ENCODE results near the gene TBXT. TPM values are rescaled to one million over a fixed set of nuclear protein-coding genes. Genes with fewer than 3 reads are reported as not detected.
"Not testable (repeated sequence)": the region's sequence is repeated elsewhere in the genome, so short reads cannot be mapped to it uniquely, and the experiment has no call there.

TBXT gene
- total RNA-seq, result not detected in 2 replicates

DNA sequence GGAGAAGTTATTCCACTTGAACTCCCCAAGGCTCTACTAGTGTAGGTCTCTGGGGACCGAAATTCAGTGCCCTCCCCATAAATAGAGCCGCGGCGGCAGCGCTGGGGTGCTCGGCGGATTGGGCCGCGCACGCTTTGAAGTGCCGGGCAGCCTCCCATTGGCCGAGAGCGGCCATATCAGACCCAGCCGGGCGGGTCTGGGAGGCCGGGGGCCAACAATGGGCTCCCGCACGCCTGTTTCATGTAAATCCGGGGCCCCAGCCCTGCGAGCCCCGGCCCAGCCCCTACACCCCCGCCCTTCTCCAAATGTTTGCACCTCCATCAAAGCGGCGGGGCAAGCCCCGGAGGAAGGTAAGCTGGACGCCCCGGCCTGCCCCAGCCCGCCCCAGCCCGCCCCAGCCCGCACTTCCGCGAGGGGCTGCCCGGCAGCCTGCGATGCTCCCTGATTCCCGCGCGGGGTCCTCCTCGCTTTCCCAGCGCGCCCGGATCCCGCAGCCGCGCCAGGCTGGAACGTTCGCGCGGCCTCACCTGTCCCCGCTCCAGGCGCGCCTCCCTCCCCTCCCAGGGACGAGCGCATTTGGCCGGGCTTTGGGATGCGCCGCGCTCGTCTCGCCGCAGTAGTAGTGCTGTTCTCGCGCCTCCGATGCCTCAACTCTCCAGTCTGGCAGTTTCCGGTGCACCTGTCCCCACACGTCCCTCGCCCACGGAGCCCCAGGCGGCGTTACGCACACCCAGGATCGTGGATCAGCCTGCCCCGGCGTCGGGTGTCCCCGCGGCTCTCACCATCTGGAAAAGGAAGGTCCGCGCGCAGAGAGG lies at the start of gene TBXT:
Gene TBXT (minus strand): TSS at position 51 of the 815 bp plus-strand sequence. CDS start 260 bp downstream, outside the sequence.
- intact Hi-C loops (cut with micrococcal nuclease), result loop anchor here (5.0 kb wide), 2 partner anchors 161 to 506 kb away; partner anchors contain the start of gene PDE10A

- intact Hi-C loops (cut with micrococcal nuclease), result no loop called here
Observed at GRCh38 chr6:166207284-166207561, 39.6 kb upstream of the TBXT start.

DNA sequence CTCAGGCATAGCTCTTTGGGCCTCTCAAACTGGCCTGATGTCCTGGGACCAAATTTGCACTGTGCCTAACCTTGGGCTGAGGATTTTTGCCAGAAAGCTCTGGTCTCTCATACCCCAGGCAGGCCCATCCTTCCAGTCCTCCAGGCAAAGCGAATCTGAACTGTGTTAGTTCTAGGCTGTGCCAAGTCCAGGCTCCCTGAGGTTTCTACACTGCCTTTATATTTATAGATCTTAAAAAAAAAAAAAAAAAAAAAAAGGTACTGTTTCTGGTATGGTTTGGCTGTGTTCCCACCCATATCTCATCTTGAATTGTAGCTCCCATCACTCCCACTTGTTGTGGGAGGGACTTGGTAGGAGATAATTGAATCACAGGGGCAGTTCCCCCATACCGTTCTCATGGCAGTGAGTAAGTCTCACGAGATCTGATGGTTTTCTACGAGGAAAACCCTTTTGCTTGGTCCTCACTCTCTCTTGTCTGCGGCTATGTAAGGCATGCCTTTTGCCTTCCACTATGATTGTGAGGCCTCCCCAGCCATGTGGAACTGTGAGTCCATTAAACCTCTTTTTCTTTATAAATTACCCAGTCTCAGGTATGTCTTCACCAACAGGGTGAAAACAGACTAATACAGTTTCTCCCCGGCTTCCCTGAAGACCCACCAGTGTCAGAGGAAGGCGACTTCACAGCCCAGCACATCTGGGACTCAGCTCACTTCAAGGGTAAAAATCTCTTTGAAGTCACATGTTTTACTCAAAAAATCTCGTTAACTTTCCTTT lies 39.0 kb upstream of the TBXT start:
- intact Hi-C loops (cut with micrococcal nuclease), result no loop called here

DNA sequence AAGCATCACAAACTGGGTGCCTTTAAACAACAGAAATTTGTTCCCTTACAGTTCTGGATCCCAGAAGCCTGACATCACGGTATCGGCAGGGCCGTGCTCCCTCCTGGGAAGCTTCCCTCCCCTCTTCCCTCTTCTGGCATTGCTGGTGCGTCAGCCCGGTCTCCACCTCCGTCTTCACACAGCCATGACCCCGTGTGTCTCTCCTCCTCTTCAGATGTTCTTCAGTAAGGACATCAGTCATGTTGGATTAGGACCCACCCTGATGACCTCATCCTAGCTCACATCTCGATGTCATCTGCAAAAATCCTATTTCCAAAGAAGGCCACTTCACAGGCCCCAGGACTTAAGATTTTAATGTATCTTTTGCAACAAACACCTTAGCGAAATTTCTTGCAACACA lies 38.4 kb upstream of the TBXT start:
- intact Hi-C loops (cut with micrococcal nuclease), result no loop called here

DNA sequence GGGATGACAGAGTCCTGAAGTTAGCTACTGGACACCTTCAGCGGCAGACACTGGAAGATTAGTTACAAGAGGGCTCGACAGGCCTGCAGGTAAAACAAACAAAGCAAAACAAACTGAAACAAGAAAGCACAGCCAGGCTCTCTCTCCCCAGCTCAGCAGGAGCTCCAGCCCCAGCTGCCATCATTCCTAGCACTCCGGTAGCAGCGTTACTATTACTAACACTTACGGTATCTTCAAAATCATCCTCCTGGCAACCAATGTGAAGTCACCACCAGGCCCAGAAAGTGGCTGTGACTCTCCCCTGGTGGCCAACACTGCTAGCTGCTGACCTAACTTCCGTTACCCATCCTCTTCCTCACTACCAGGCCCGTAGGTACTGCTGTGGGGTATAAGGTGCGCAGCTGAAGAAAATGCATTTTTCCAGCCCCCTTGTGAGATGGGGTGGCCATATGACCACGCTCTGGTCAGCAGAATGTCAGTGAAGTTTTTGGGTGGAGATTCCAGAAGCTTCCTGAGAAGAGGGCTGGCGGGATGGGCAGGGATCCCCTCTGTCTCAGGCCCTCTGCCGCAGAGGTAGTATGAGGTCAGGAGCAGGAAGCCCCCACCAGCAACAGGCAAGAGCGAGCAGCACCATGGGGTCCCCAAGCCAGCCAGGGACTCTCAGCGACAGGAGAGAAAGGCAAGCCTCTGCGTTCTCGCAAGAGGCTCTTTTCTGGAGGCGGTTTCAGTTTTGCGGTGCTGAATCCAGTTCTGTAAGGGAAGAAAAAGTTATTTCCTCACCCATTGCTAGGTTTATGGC lies 37.4 kb upstream of the TBXT start:
- intact Hi-C loops (cut with micrococcal nuclease), result no loop called here

- intact Hi-C loops (cut with micrococcal nuclease), result no loop called here
Observed at GRCh38 chr6:166203641-166204222, 36.1 kb upstream of the TBXT start.

DNA sequence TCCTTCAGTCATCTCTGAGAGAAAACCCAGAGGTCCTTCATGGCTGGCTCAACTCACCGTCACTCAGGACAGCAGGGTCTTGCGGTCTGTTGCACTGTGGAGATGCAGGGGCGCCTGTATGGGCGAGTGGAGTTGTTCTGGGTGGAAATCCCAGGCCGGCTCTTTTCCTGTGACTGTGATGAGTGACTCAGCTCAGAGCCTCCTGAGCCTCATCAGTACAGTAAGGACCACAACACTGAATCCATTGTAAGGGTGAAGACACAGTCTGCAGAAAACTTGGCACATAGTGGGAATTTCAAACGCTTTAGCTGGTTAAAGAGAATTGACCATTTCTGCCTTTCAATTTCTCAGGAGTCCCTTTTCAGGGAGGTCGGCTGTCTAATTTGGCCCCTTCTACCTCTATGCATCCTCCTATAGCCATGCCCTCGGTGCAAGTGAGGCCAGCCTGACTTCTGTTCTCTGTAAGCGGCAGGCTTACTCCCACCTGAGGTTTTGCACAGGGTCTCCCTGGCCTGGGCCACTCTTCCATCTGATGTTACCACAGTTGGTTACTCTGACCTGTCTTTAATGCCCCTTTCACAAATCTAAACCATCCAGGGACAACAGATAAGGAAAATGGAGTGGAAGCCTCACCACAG lies 35.5 kb upstream of the TBXT start:
- intact Hi-C loops (cut with micrococcal nuclease), result no loop called here

DNA sequence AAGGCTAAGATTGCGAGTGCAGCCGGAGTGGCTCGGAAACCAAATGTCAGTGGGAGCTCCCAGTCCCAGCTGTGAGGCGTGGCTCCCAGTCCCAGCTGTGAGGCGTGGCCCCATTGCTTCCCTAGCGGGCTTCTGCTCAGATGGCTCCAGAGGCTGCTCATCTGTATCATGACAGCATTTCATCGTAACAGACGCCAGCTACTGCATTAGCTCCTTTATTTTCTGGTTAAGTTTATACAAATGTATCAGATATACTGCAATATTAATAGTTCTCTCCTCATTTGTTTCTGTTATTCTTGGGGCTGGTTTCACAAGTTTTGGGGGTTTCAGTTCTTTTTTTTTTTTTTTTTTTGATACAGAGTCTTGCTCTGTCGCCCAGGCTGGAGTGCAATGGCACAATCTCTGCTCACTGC lies 34.7 kb upstream of the TBXT start:
- intact Hi-C loops (cut with micrococcal nuclease), result no loop called here

DNA sequence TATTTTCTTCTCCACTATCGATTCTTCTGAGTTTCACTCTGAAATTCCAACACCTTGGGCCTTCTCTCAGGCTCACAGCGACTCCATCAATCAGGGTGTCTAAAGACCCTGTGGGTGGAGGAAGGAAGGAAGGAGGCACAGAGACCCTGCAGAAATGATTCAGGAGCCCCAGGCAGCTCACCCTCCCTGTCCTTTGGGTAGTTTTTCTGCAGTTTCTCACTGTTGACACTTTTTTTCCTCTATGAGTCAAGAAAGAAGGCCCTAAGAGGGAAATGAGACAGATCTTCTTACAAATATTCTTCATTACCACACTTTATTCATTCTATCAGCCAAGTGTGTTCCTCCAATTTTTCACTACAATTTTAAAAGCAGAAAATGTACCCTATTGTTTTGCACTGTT lies 34.2 kb upstream of the TBXT start:
- intact Hi-C loops (cut with micrococcal nuclease), result no loop called here

DNA sequence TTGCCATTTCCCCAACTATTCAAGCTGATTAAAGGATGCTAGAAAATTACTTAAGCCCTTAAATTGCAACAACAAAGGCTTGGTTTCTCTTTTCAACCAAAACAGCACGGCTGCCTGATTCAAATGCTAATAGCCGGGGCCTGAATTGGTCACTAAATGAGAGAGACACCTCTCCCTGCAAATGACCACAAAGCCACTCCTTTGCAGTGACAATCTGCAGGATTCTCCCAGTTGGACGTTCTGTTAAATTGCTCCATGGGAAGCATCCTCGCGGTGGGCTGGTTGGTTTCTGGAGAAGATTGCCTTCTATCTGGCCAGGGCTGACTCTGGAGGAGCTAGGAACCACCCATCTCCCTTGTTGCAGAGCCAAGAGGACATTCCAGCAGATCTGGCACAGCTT lies 29.7 kb upstream of the TBXT start:
- intact Hi-C loops (cut with micrococcal nuclease), result no loop called here

DNA sequence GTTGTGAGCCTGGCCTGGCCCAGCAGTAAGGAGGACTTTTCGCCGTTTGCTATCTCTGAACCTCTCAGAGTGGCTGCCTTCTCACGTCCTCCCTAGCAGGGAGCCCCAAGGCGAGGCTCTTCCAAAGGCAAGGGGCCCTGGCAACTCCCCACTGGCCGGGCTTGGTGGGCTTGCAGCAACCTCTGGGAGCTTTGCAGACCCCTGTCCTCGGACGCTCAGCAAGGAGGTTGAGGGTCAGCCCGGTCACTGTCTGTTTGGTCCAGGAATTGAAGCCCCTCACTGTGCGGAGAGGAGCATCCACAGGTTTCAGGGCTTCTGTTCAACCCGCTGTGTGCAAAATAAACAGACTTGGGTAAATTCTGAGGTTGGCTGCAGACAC lies 28.2 kb upstream of the TBXT start:
- intact Hi-C loops (cut with micrococcal nuclease), result no loop called here

GRCh38 chr6:166194914-166195859 lies 27.5 kb upstream of the TBXT start:
- intact Hi-C loops (cut with micrococcal nuclease), result no loop called here

GRCh38 chr6:166192557-166192956 lies 24.9 kb upstream of the TBXT start:
- intact Hi-C loops (cut with micrococcal nuclease), result no loop called here

DNA sequence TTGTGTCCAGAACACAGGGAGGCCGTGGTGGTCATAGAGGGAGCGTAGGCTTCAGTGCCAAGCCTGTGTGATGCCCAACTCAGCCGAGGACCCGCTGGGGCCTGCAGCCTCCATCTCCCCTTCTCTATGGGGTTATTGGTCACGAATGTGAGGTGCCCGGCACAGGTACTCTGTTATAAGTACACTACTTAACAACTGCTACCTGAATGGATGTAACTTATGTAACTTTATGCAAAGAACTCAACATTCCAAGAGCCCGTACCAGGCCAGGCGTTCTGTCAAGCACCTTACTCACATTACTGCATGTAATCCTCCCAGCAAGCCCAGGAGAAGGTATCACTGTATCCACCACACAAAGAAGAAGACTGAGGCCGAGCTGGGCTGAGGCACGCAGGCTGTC lies 24.5 kb upstream of the TBXT start:
- intact Hi-C loops (cut with micrococcal nuclease), result no loop called here

- intact Hi-C loops (cut with micrococcal nuclease), result no loop called here
Observed at GRCh38 chr6:166179704-166180103, 12.1 kb upstream of the TBXT start.

DNA sequence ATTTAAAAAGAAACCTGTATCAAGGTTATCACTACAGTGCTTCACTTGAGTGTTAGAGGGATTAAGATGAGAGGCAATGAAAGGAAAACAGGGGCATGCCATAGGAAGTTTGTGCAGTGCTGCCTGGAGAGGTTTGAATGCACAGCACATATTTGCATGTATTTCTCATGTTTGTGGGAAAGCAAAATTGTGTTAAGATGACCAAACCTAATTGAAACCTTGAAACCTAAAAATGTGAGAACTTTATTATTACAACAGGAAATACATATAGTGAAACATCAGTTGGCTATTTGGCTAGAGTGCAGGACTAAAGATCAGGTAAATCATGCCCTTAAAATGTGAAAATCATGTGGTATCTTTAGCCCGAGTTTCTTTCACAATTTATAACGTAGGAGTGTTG lies 8.5 kb upstream of the TBXT start:
- intact Hi-C loops (cut with micrococcal nuclease), result no loop called here

GRCh38 chr6:166175093-166175492 lies 7.4 kb upstream of the TBXT start:
- intact Hi-C loops (cut with micrococcal nuclease), result not testable (repeated sequence)

GRCh38 chr6:166174031-166174430 lies 6.4 kb upstream of the TBXT start:
- intact Hi-C loops (cut with micrococcal nuclease), result no loop called here

- intact Hi-C loops (cut with micrococcal nuclease), result no loop called here
Observed at GRCh38 chr6:166173281-166173951, 5.8 kb upstream of the TBXT start.
